ENCODE data around the gene CLEC2A. TPM values are rescaled to one million over a fixed set of nuclear protein-coding genes. Genes with fewer than 3 reads are reported as not detected.

CLEC2A gene
- total and polyA plus RNA-seq, 4 donors, result not detected

DNA sequence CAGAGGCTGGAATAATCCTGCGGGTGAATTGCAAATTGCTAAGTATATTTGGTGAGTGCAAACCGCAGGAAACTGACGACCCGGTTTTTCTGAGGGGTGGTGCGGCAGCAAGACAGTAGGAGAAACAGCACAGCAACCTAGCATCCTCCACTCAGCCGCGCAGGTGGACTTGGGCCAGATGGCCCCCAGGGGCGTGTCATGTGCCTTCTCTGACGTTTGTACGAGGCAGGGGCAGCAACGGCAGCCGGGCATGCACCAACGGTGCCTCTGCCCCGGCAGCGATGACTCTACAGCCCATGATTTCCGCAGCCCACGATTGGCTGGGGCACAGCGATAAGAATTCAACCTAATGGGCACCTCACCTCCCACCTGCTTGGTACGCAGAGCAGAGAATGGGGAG lies 11.1 kb upstream of the CLEC2A start:
- intact Hi-C loops (cut with DNase I), result no loop called here
- Histone ChIP-seq H3K27me3 (ENCODE audit: control insufficient read depth in 1 of 2, insufficient read depth in 2 of 2, low read length in 1 of 2) (no peaks in the 10 kb centered on the region), H3K4me3 (ENCODE audit: low read length in 2 of 2) (no peak overlapping the region), H3K9me3 (ENCODE audit: control insufficient read depth, low read length) (no peaks in the 10 kb centered on the region), H3K36me3 (ENCODE audit: control insufficient read depth in 1 of 2, insufficient read depth in 2 of 2, low read length in 1 of 2) (no peaks in the 10 kb centered on the region), H3K4me1 (ENCODE audit: control insufficient read depth in 1 of 2, insufficient read depth in 2 of 2, low read length in 2 of 2) (no peaks in the 10 kb centered on the region), H3K27ac (ENCODE audit: low read depth in 1 of 2, low read length in 2 of 2) (no peak overlapping the region)
- WGBS, 2 donors, result 37 to 48% methylated on average over 19 of the region's 19 CpGs
- ATAC-seq (ENCODE audit: low FRiP score) (no peak), DNase-seq (no peak)

DNA sequence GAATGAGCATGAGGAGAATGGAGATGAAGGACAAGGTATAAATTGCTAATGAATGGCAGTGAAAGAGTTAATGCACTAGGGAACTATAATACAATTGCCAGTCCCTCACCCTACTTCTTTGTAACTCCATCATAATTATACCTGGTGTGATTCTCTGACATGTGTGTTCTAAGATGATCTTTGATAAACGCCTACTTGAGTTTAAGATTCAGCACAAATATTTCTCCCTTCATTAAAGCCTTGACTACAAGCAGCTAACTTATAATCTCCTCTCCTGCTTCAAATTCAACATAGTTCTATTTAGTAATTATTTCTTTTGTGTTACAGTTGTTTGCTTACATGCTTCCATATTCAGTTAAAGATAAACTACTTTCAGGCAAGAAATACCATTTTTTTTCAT lies 9.7 kb upstream of the CLEC2A start:
- WGBS, 2 donors, result 70 to 76% methylated on average over 1 of the region's 1 CpG
- H3K4me3 ChIP-seq (ENCODE audit: low read length in 2 of 2), result no peak overlapping the region
- intact Hi-C loops (cut with DNase I), result no loop called here
- no peak overlapping the region for H3K27ac ChIP-seq (ENCODE audit: low read depth in 1 of 2, low read length in 2 of 2)
- no peaks in the 10 kb centered on the region for H3K27me3 ChIP-seq (ENCODE audit: control insufficient read depth in 1 of 2, insufficient read depth in 2 of 2, low read length in 1 of 2)
- no peaks in the 10 kb centered on the region for H3K4me1 ChIP-seq (ENCODE audit: control insufficient read depth in 1 of 2, insufficient read depth in 2 of 2, low read length in 2 of 2)
- ATAC-seq (ENCODE audit: low FRiP score), result no peak
- no peaks in the 10 kb centered on the region for H3K9me3 ChIP-seq (ENCODE audit: control insufficient read depth, low read length)
- no peaks in the 10 kb centered on the region for H3K36me3 ChIP-seq (ENCODE audit: control insufficient read depth in 1 of 2, insufficient read depth in 2 of 2, low read length in 1 of 2)
- DNase-seq, result no peak

DNA sequence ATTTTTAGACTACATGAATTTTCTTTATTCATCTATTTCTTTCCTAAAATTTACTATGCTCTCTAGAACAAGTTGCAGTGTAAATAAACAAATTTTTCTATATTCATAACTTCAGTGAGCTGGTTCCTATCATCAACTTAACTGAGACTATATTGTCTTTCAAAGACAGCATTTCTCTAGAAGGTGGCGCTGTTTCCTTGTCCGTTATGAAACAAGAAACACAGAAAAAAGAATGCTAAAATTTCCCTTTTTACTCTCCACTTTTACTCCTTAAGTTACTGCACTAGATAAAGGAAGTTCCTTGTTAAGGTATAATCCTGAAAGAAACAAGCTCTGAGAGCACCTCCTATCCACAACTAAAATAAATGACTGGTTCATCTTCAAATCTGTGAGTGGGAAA lies 8.2 kb upstream of the CLEC2A start:
- Histone ChIP-seq H3K36me3 (ENCODE audit: control insufficient read depth in 1 of 2, insufficient read depth in 2 of 2, low read length in 1 of 2) (no peaks in the 10 kb centered on the region), H3K4me3 (ENCODE audit: low read length in 2 of 2) (no peak overlapping the region), H3K27me3 (ENCODE audit: control insufficient read depth in 1 of 2, insufficient read depth in 2 of 2, low read length in 1 of 2) (no peaks in the 10 kb centered on the region), H3K9me3 (ENCODE audit: control insufficient read depth, low read length) (no peaks in the 10 kb centered on the region), H3K27ac (ENCODE audit: low read depth in 1 of 2, low read length in 2 of 2) (no peak overlapping the region), H3K4me1 (ENCODE audit: control insufficient read depth in 1 of 2, insufficient read depth in 2 of 2, low read length in 2 of 2) (no peaks in the 10 kb centered on the region)
- DNase-seq, result no peak
- no peak for ATAC-seq (ENCODE audit: low FRiP score)
- intact Hi-C loops (cut with DNase I), result no loop called here
- 22 to 26% methylated on average over 2 of the region's 2 CpGs for WGBS, 2 donors

DNA sequence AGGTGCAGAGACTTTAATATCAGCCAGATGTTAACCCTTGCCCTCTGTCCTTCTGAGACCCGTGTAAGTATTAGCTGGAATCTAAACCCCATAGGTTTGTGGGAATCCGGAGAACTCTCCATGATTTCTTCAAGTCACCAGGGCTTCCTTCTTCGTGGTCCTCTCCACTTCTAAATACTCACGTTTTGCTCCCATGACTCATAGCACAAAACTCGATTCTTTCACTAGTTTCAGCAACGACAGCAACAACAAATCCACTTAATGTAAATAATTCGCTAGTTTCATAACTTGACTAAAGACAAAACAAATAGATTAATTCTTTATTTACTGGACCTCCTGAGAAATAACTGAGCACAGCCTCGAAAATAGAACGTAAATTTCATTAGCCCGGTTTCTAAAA lies 4.4 kb upstream of the CLEC2A start:
- no peak for ATAC-seq (ENCODE audit: low FRiP score)
- Histone ChIP-seq H3K36me3 (ENCODE audit: control insufficient read depth in 1 of 2, insufficient read depth in 2 of 2, low read length in 1 of 2) (no peaks in the 10 kb centered on the region), H3K27me3 (ENCODE audit: control insufficient read depth in 1 of 2, insufficient read depth in 2 of 2, low read length in 1 of 2) (no peaks in the 10 kb centered on the region), H3K27ac (ENCODE audit: low read depth in 1 of 2, low read length in 2 of 2) (no peak overlapping the region), H3K4me1 (ENCODE audit: control insufficient read depth in 1 of 2, insufficient read depth in 2 of 2, low read length in 2 of 2) (no peaks in the 10 kb centered on the region), H3K4me3 (ENCODE audit: low read length in 2 of 2) (no peak overlapping the region), H3K9me3 (ENCODE audit: control insufficient read depth, low read length) (no peaks in the 10 kb centered on the region)
- 65 to 69% methylated on average over 10 of the region's 10 CpGs for WGBS, 2 donors
- DNase-seq, result no peak
- intact Hi-C loops (cut with DNase I), result no loop called here

DNA sequence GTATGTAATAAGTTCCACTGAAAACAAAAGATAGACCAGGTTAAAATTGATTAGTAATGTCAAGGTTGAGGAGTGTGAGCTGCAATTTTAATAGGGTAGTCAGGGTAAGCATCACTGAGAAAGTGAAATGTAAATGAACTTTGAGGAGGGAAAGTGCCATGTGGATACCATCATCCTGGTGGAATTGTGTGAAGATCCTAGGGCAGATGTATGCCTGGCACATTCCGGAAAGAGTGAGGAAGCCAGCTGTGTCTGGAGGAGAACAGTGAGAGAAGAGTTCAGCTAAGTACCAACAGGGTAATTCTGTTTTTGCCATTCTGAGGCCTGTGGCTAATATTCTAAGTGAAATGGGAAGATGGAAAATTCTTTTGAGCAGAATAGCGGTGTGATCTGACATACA lies 2.9 kb upstream of the CLEC2A start:
- DNase-seq, result no peak
- ATAC-seq (ENCODE audit: low FRiP score), result no peak
- WGBS, 2 donors, result 84 to 87% methylated on average over 2 of the region's 2 CpGs
- no peaks in the 10 kb centered on the region for H3K27me3 ChIP-seq (ENCODE audit: control insufficient read depth in 1 of 2, insufficient read depth in 2 of 2, low read length in 1 of 2)
- H3K4me1 ChIP-seq (ENCODE audit: control insufficient read depth in 1 of 2, insufficient read depth in 2 of 2, low read length in 2 of 2), result no peaks in the 10 kb centered on the region
- H3K27ac ChIP-seq (ENCODE audit: low read depth in 1 of 2, low read length in 2 of 2), result no peak overlapping the region
- no peaks in the 10 kb centered on the region for H3K36me3 ChIP-seq (ENCODE audit: control insufficient read depth in 1 of 2, insufficient read depth in 2 of 2, low read length in 1 of 2)
- H3K9me3 ChIP-seq (ENCODE audit: control insufficient read depth, low read length), result no peaks in the 10 kb centered on the region
- no peak overlapping the region for H3K4me3 ChIP-seq (ENCODE audit: low read length in 2 of 2)
- intact Hi-C loops (cut with DNase I), result no loop called here

DNA sequence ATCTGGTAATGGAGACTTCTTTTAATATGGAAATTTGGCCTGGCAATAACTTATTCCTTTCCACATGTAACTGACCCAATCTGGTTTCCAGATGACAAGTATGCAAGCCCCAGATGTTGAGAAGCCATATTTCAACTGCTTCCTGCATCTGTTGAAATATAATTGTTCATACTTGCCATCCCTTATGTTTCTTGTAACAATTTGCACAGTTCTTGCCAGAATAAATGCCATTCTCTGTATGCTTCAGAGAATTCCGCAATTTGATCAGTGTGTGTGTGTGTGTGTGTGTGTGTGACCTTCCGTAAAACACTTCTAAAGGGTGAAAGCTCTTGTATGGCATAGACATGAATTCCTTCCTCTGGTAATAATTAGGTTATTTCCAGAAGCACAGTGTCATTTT lies 1.8 kb upstream of the CLEC2A start:
- 20 to 32% methylated on average over 2 of the region's 2 CpGs for WGBS, 2 donors
- no peak for DNase-seq
- intact Hi-C loops (cut with DNase I), result no loop called here

DNA sequence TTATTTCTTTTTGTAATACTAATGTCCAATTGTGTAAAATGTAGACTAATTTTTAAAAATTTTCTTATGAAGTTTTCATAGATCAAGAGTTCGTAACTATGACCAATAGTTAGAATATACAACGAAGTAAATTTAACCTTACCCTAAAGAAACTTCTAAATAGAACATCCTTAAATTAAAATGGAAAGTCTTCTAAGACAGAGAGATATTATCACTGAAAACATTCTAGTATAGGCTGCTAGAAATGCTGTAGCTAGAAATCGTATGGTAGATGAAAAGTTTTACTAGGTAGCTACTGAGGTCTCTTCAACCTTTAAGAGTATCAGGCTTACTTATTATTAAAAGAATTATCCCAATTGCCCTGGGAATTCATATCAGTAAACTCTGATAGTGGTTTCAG lies 925 bp downstream of the CLEC2A start:
- Histone ChIP-seq H3K9me3 (ENCODE audit: control insufficient read depth, low read length) (no peaks in the 10 kb centered on the region), H3K27ac (ENCODE audit: low read depth in 1 of 2, low read length in 2 of 2) (no peak overlapping the region), H3K4me3 (ENCODE audit: low read length in 2 of 2) (no peak overlapping the region), H3K4me1 (ENCODE audit: control insufficient read depth in 1 of 2, insufficient read depth in 2 of 2, low read length in 2 of 2) (no peaks in the 10 kb centered on the region), H3K27me3 (ENCODE audit: control insufficient read depth in 1 of 2, insufficient read depth in 2 of 2, low read length in 1 of 2) (no peaks in the 10 kb centered on the region), H3K36me3 (ENCODE audit: control insufficient read depth in 1 of 2, insufficient read depth in 2 of 2, low read length in 1 of 2) (no peaks in the 10 kb centered on the region)
- intact Hi-C loops (cut with DNase I), result no loop called here
- no peak for DNase-seq
- no peak for ATAC-seq (ENCODE audit: low FRiP score)
- 53 to 61% methylated on average over 3 of the region's 3 CpGs for WGBS, 2 donors

More for the DNA sequence above, 1.8 kb upstream of the CLEC2A start:
- Histone ChIP-seq H3K4me1 (ENCODE audit: control insufficient read depth in 1 of 2, insufficient read depth in 2 of 2, low read length in 2 of 2) (no peaks in the 10 kb centered on the region), H3K27ac (ENCODE audit: low read depth in 1 of 2, low read length in 2 of 2) (no peak overlapping the region), H3K9me3 (ENCODE audit: control insufficient read depth, low read length) (no peaks in the 10 kb centered on the region), H3K27me3 (ENCODE audit: control insufficient read depth in 1 of 2, insufficient read depth in 2 of 2, low read length in 1 of 2) (no peaks in the 10 kb centered on the region), H3K4me3 (ENCODE audit: low read length in 2 of 2) (no peak overlapping the region), H3K36me3 (ENCODE audit: control insufficient read depth in 1 of 2, insufficient read depth in 2 of 2, low read length in 1 of 2) (no peaks in the 10 kb centered on the region)
- ATAC-seq (ENCODE audit: low FRiP score), result no peak

DNA sequence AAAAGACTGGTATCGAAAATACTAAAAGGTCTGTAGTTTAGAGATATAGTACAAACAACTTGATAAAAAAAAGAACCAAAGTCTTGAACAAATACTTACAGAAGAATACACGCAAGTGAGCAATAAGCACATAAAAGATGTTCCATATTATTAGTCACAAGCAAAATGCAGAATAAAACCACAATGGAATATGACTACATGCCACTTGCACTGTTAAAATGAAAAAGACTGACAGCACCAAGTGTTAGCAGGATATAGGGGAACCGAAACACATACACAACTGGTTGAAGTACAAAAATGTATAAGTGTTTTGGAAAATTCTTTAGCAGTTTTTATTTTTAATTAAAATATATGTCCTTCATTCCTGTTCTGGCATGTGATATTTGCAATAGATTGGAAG lies 3.6 kb downstream of the CLEC2A start:
- DNase-seq, result no peak
- Histone ChIP-seq H3K4me3 (ENCODE audit: low read length in 2 of 2) (no peak overlapping the region), H3K27ac (ENCODE audit: low read depth in 1 of 2, low read length in 2 of 2) (no peak overlapping the region), H3K9me3 (ENCODE audit: control insufficient read depth, low read length) (no peaks in the 10 kb centered on the region), H3K36me3 (ENCODE audit: control insufficient read depth in 1 of 2, insufficient read depth in 2 of 2, low read length in 1 of 2) (no peaks in the 10 kb centered on the region), H3K4me1 (ENCODE audit: control insufficient read depth in 1 of 2, insufficient read depth in 2 of 2, low read length in 2 of 2) (no peaks in the 10 kb centered on the region), H3K27me3 (ENCODE audit: control insufficient read depth in 1 of 2, insufficient read depth in 2 of 2, low read length in 1 of 2) (no peaks in the 10 kb centered on the region)
- no peak for ATAC-seq (ENCODE audit: low FRiP score)
- intact Hi-C loops (cut with DNase I), result loop anchor here in 1 of 2 donors (5.0 kb wide), 1 partner anchor 181 kb away; no protein-coding TSS in a partner anchor
- 78 to 80% methylated on average over 3 of the region's 3 CpGs for WGBS, 2 donors

DNA sequence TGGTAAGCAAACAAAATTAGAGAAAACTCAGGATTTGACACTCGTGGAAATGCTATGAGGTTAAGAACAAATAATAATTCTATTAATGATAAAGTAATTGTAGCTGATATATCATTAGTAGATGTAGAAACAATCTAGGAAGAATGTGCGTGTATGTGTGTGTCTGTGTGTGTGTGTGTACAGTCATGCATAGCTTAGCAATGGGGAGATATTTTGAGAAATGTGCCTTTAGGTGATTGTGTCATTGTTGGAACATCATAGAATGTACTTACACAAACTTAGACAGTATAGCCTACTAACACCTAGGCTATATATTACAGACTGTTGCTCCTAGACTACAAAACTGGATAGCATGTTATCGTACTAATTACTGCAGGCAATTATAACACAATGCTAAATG lies 5.3 kb downstream of the CLEC2A start:
- WGBS, 2 donors, result 73 to 75% methylated on average over 3 of the region's 3 CpGs
- Histone ChIP-seq H3K9me3 (ENCODE audit: control insufficient read depth, low read length) (no peaks in the 10 kb centered on the region), H3K4me1 (ENCODE audit: control insufficient read depth in 1 of 2, insufficient read depth in 2 of 2, low read length in 2 of 2) (no peaks in the 10 kb centered on the region), H3K36me3 (ENCODE audit: control insufficient read depth in 1 of 2, insufficient read depth in 2 of 2, low read length in 1 of 2) (no peaks in the 10 kb centered on the region), H3K27me3 (ENCODE audit: control insufficient read depth in 1 of 2, insufficient read depth in 2 of 2, low read length in 1 of 2) (no peaks in the 10 kb centered on the region), H3K27ac (ENCODE audit: low read depth in 1 of 2, low read length in 2 of 2) (no peak overlapping the region), H3K4me3 (ENCODE audit: low read length in 2 of 2) (no peak overlapping the region)
- intact Hi-C loops (cut with DNase I), result loop anchor here in 1 of 2 donors (5.0 kb wide), 1 partner anchor 180 kb away; no protein-coding TSS in a partner anchor
- ATAC-seq (ENCODE audit: low FRiP score) (no peak), DNase-seq (no peak)
